Smooth muscle cell (in vitro differentiated cells): Measurements from ENCODE around the gene CWC27. TPM values are rescaled to one million over a fixed set of nuclear protein-coding genes. Genes with fewer than 3 reads are reported as not detected.

Source experiments
- DNase-seq: peaks from one replicate; lab custom pipeline; 2025; ENCODE audit not compliant: unreplicated experiment; lab: John Stamatoyannopoulos, UW
- H2AFZ ChIP-seq: fragments of 200-600 bp; sonication (generic); 2 replicates; pipeline ENCODE4 v1.6.0; 2016; ENCODE audit warnings: antibody characterized with exemption, low read depth, mild to moderate bottlenecking
- H3F3A ChIP-seq: fragments of 200-600 bp; sonication (generic); 2 replicates; pipeline ENCODE4 v1.6.0; 2017; ENCODE audit warnings: antibody characterized with exemption, low read depth
- H3K27ac ChIP-seq: fragments of 200-600 bp; sonication (generic); 2 replicates; pipeline ENCODE4 v1.5.1; 2016; ENCODE audit warnings: low read depth, mild to moderate bottlenecking
- H3K27me3 ChIP-seq: fragments of 200-600 bp; sonication (generic); 2 replicates; pipeline ENCODE4 v1.6.1; 2016; ENCODE audit warnings: low read depth, mild to moderate bottlenecking
- H3K36me3 ChIP-seq: fragments of 200-600 bp; sonication (generic); 2 replicates; pipeline ENCODE4 v1.5.1; 2016; ENCODE audit warnings: low read depth
- H3K4me1 ChIP-seq: fragments of 200-600 bp; sonication (generic); 2 replicates; pipeline ENCODE4 v1.5.1; 2016; ENCODE audit warnings: low read depth
- H3K4me2 ChIP-seq: fragments of 200-600 bp; sonication (generic); 2 replicates; pipeline ENCODE4 v1.6.0; 2016; ENCODE audit warnings: mild to moderate bottlenecking
- H3K4me3 ChIP-seq: fragments of 200-600 bp; sonication (generic); 2 replicates; pipeline ENCODE4 v1.5.1; 2016; ENCODE audit warnings: mild to moderate bottlenecking
- H3K79me2 ChIP-seq: fragments of 200-600 bp; sonication (generic); 2 replicates; pipeline ENCODE4 v1.6.0; 2016; ENCODE audit warnings: low read depth, mild to moderate bottlenecking
- H3K9ac ChIP-seq: fragments of 200-600 bp; sonication (generic); 2 replicates; pipeline ENCODE4 v1.6.0; 2016; ENCODE audit warnings: low read depth
- H3K9me3 ChIP-seq: fragments of 200-600 bp; sonication (generic); replicated peaks from 2 replicates; pipeline ENCODE4 v1.5.1; 2016; ENCODE audit warnings: low read depth
- H4K20me1 ChIP-seq: fragments of 200-600 bp; sonication (generic); 2 replicates; pipeline ENCODE4 v1.6.0; 2016; ENCODE audit warnings: low read depth
- CTCF ChIP-seq: fragments of 200-600 bp; sonication (generic); IDR thresholded peaks from 2 replicates; pipeline ENCODE4 v1.5.1; 2017; ENCODE audit warnings: borderline replicate concordance, mild to moderate bottlenecking, antibody characterized with exemption; ENCODE audit not compliant: insufficient read depth, poor library complexity, severe bottlenecking
- WGBS: methylation state at CpG from one replicate; pipeline ENCODE4 v1.1.7; 2016; ENCODE audit warnings: low lambda C conversion rate; 5-methylcytosine and 5-hydroxymethylcytosine counted together
- polyA plus RNA-seq: library from polyadenylated mRNA; unstranded; fragments of >200 nt; fragmentation: Nextera tagmentation; extraction: Ambion mirVana; gene quantifications from 2 replicates; pipeline ENCODE4 v1.2.1, GENCODE V29; 2016
- total RNA-seq: library from RNA; depleted of rRNA; stranded (reverse); fragments of >200 nt; gene quantifications from 2 replicates; pipeline ENCODE4 v1.2.3, GENCODE V29; 2014

Gene CWC27
- total and polyA plus RNA-seq, 2 experiments from 2014 or later: 34.6 to 40.8 TPM

GRCh38 chr5:65030056-65030455 lies 261.3 kb downstream of the CWC27 start:
- H3K27me3 ChIP-seq: no peaks in the 10 kb centered on the region
- no peak overlapping the region for H3K4me3 ChIP-seq
- H3F3A ChIP-seq: peaks cover 13% of the 10 kb centered on the region
- no peak overlapping the region for H3K9ac ChIP-seq
- H3K36me3 ChIP-seq: no peaks in the 10 kb centered on the region
- peak overlapping the region; percentile 17 for H3K27ac ChIP-seq
- DNase-seq: no peak
- peak overlapping the region; percentile 19 for H2AFZ ChIP-seq
- H4K20me1 ChIP-seq: no peaks in the 10 kb centered on the region
- H3K79me2 ChIP-seq: no peaks in the 10 kb centered on the region
- peaks cover 27% of the 10 kb centered on the region for H3K4me1 ChIP-seq
- H3K9me3 ChIP-seq: no peaks in the 10 kb centered on the region
- peak overlapping the region; percentile 40 for H3K4me2 ChIP-seq
- TF ChIP-seq CTCF: no peak

- Histone ChIP-seq H3K9ac (no peak overlapping the region), H2AFZ (no peak overlapping the region), H3K9me3 (no peaks in the 10 kb centered on the region), H3K36me3 (no peaks in the 10 kb centered on the region), H4K20me1 (no peaks in the 10 kb centered on the region), H3F3A (peaks cover 21% of the 10 kb centered on the region), H3K4me2 (no peak overlapping the region), H3K4me3 (no peak overlapping the region), H3K4me1 (peaks cover 36% of the 10 kb centered on the region), H3K79me2 (no peaks in the 10 kb centered on the region), H3K27me3 (no peaks in the 10 kb centered on the region), H3K27ac (peak overlapping the region; percentile 32)
- WGBS: 60% methylated on average over 6 of the region's 6 CpGs
- DNase-seq: no peak
- TF ChIP-seq CTCF: no peak
Measured at GRCh38 chr5:65032250-65032649, 263.5 kb downstream of the CWC27 start.

- Histone ChIP-seq H3K79me2 (no peaks in the 10 kb centered on the region), H4K20me1 (no peaks in the 10 kb centered on the region), H3K9ac (no peak overlapping the region), H3F3A (peaks cover 18% of the 10 kb centered on the region), H3K4me3 (no peak overlapping the region), H3K36me3 (no peaks in the 10 kb centered on the region), H2AFZ (no peak overlapping the region), H3K27ac (peak overlapping the region; percentile 89), H3K27me3 (no peaks in the 10 kb centered on the region), H3K4me2 (no peak overlapping the region), H3K4me1 (peaks cover 23% of the 10 kb centered on the region), H3K9me3 (no peaks in the 10 kb centered on the region)
- DNase-seq: no peak
- no peak for TF ChIP-seq CTCF
- WGBS: 81% methylated on average over 9 of the region's 9 CpGs
Measured at GRCh38 chr5:65034029-65034812, 265.5 kb downstream of the CWC27 start.

- H3F3A ChIP-seq: peaks cover 13% of the 10 kb centered on the region
- peak overlapping the region; percentile 62 for H2AFZ ChIP-seq
- H3K27me3 ChIP-seq: no peaks in the 10 kb centered on the region
- peaks cover 18% of the 10 kb centered on the region for H3K4me1 ChIP-seq
- peak overlapping the region; percentile 89 for H3K27ac ChIP-seq
- H3K4me3 ChIP-seq: peak overlapping the region; percentile 47
- H3K9ac ChIP-seq: peak overlapping the region; percentile 90
- H3K9me3 ChIP-seq: no peaks in the 10 kb centered on the region
- H3K79me2 ChIP-seq: no peaks in the 10 kb centered on the region
- no peaks in the 10 kb centered on the region for H3K36me3 ChIP-seq
- no peak for DNase-seq
- WGBS: 71% methylated on average over 14 of the region's 14 CpGs
- H3K4me2 ChIP-seq: peak overlapping the region; percentile 71
- TF ChIP-seq CTCF: no peak
- H4K20me1 ChIP-seq: no peaks in the 10 kb centered on the region
Measured at GRCh38 chr5:65034813-65035209, 266.1 kb downstream of the CWC27 start.
